ENCODE data around the gene LASP1. TPM values are rescaled to one million over a fixed set of nuclear protein-coding genes. Genes with fewer than 3 reads are reported as not detected.

The LASP1 gene
- 100 to 1,000 TPM in 1 of 2 donors, 10 to 100 TPM in 1; 78.8 to 140 TPM for total RNA-seq
- 10 to 100 TPM; 65.5 to 85.1 TPM for polyA plus RNA-seq
- long read RNA-seq, donor 1, full-length matches to known transcripts = 69 of 99 reads
- long read RNA-seq, donor 1, partial matches to known transcripts = 30 of 99 reads
- long read RNA-seq, donor 1, other reads (novel, unspliced or antisense) = 0 of 99 reads
- long read RNA-seq, donor 2, full-length matches to known transcripts = 30 of 36 reads
- long read RNA-seq, donor 2, partial matches to known transcripts = 6 of 36 reads
- long read RNA-seq, donor 2, other reads (novel, unspliced or antisense) = 0 of 36 reads
- long read RNA-seq, donor 3, full-length matches to known transcripts = 27 of 40 reads
- long read RNA-seq, donor 3, partial matches to known transcripts = 13 of 40 reads
- long read RNA-seq, donor 3, other reads (novel, unspliced or antisense) = 0 of 40 reads
- long read RNA-seq, donor 4, full-length matches to known transcripts = 25 of 37 reads
- long read RNA-seq, donor 4, partial matches to known transcripts = 12 of 37 reads
- long read RNA-seq, donor 4, other reads (novel, unspliced or antisense) = 0 of 37 reads
- long read RNA-seq, donor 5, full-length matches to known transcripts = 46 of 57 reads
- long read RNA-seq, donor 5, partial matches to known transcripts = 11 of 57 reads
- long read RNA-seq, donor 5, other reads (novel, unspliced or antisense) = 0 of 57 reads

DNA sequence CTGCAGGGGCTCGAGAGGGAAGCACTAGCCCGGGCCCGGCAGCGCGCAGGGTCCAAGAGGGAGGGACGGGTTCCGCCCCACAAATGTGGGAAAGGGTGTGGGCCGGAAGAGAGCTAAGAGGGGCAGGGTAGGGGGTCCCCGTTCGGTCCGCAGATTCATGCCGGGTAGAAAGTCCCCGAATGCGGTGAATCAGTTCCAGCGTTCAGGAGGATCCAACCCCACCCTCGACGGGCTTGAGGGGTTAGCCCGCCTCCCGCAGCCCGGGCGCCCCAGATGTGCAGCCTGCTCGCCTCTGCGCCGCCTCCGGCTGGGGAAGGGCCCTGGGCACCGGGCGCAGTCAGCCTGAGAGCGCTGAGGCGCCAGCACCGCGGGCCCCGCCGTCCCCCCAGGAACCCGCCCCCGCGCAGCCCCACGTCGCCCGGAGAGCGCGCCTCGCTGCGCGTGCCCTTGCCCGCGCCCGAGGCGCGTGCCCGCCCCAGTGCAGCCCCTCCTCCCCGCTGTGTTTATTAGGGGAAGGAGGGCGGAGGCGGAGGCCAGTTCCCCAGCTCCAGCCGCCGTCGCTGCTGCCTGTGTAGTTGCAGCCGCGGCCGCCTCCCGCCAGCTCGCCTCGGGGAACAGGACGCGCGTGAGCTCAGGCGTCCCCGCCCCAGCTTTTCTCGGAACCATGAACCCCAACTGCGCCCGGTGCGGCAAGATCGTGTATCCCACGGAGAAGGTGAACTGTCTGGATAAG, at the start of gene LASP1:
Gene LASP1 (plus strand): TSS at position 533 of the 733 bp plus-strand sequence. CDS start 132 bp downstream, at position 665.
- Histone ChIP-seq H3K27me3 (ENCODE audit: control insufficient read depth in 3 of 3, insufficient read depth in 3 of 3, low read length in 2 of 3) (no peaks in the 10 kb centered on the region), H3K27ac (ENCODE audit: low read depth in 1 of 2, low read length in 1 of 2) (peak within 1 kb of the TSS; percentile 97), H3K9ac (ENCODE audit: insufficient read depth in 1 of 2, low read length in 2 of 2) (peak within 1 kb of the TSS; percentile 59 to 90), H3K36me3 (ENCODE audit: control insufficient read depth in 4 of 4, insufficient read depth in 4 of 4, low read length in 4 of 4) (peaks cover 0 to 1% (median 0%) of the 10 kb centered on the region in 4 donors), H3K4me1 (ENCODE audit: control insufficient read depth in 5 of 5, insufficient read depth in 5 of 5, low read length in 5 of 5) (peaks cover 13 to 50% (median 27%) of the 10 kb centered on the region in 5 donors), H3K4me3 (peak within 1 kb of the TSS; percentile 93), H3K9me3 (ENCODE audit: control insufficient read depth in 4 of 4, insufficient read depth in 3 of 4, low read length in 3 of 4) (no peaks in the 10 kb centered on the region)
- 0% methylated on average over 65 to 73 of the region's 73 CpGs for WGBS, 2 donors
- DNase-seq = peak; percentile 93 to 97 (median 94)
- ATAC-seq (ENCODE audit: insufficient read depth, low FRiP score) = peak; percentile 85
- TF ChIP-seq CTCF (IDR thresholded peaks at IDR 0.05; ENCODE audit: control extremely low read depth, extremely low read depth) = no peak

DNA sequence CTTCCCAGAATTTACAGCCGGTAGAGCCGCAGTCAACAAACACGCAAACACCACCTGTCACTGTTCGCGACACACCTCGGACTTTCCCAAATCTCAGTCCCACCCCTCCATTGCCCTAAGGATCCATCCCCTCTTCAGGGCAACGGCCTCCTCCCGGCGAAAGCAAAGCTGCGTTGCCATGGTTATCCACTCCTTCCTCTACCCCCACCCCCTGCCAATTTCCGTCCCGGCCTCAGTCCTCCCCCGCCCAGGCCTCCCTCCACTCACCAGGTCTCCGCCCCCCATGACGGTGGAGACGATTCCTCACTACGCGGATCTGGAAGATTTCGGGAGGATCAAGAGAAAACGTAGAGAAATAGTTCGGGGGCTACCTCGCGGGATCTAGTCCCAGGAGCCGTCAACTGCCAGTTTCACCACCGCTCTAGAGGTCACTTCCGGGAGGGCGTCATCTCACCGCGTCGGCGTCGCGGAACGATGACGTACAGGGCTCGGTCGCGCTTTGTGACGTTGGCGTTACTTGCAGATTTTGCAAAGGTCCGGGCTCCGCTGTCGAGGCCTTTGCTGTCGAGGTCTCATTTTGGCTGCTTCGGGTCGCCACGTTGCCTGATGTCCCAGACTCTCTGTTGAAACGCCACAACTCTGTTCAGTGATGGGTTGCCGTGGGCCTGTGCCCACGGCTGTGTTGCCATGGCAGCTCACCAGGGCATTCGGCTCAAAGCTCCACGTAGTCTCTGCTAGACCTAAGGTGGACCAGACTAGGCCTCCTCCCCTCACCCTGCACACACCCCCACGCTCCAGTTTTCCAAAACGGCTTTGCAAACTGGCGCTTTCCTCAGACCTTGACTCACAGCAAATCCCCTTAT, 44.7 kb upstream of the LASP1 start, which contains the start of gene CWC25:
Gene CWC25 (minus strand): TSS at position 423 of the 863 bp plus-strand sequence. CDS start 138 bp downstream, at position 285.
- no peaks in the 10 kb centered on the region for H3K9me3 ChIP-seq (ENCODE audit: control insufficient read depth in 4 of 4, insufficient read depth in 3 of 4, low read length in 3 of 4)
- H3K27ac ChIP-seq (ENCODE audit: low read depth in 1 of 2, low read length in 1 of 2) = peak within 1 kb of the TSS; percentile 98 to 99
- ATAC-seq (ENCODE audit: insufficient read depth, low FRiP score) = peak; percentile 81
- H3K4me3 ChIP-seq = peak within 1 kb of the TSS; percentile 80
- H3K9ac ChIP-seq (ENCODE audit: insufficient read depth in 1 of 2, low read length in 2 of 2) = peak within 1 kb of the TSS; percentile 98
- H3K36me3 ChIP-seq (ENCODE audit: control insufficient read depth in 4 of 4, insufficient read depth in 4 of 4, low read length in 4 of 4) = peaks cover 5 to 12% (median 8%) of the 10 kb centered on the region in 4 donors
- TF ChIP-seq CTCF (IDR thresholded peaks at IDR 0.05; ENCODE audit: control extremely low read depth, extremely low read depth) = no peak
- peak; percentile 97 to 98 (median 98) for DNase-seq
- WGBS, 2 donors = 1% methylated on average over 55 of the region's 55 CpGs
- peaks cover 0 to 13% (median 4%) of the 10 kb centered on the region in 5 donors for H3K4me1 ChIP-seq (ENCODE audit: control insufficient read depth in 5 of 5, insufficient read depth in 5 of 5, low read length in 5 of 5)
- no peaks in the 10 kb centered on the region for H3K27me3 ChIP-seq (ENCODE audit: control insufficient read depth in 3 of 3, insufficient read depth in 3 of 3, low read length in 2 of 3)

- 93 to 96% methylated on average over 17 of the region's 17 CpGs for WGBS, 2 donors
- H3K36me3 ChIP-seq (ENCODE audit: control insufficient read depth in 4 of 4, insufficient read depth in 4 of 4, low read length in 4 of 4) = peaks cover under 1 to 6% (median under 1%) of the 10 kb centered on the region in 4 donors
- H3K9ac ChIP-seq (ENCODE audit: insufficient read depth in 1 of 2, low read length in 2 of 2) = peak overlapping the region; percentile 98
- no peaks in the 10 kb centered on the region for H3K9me3 ChIP-seq (ENCODE audit: control insufficient read depth in 4 of 4, insufficient read depth in 3 of 4, low read length in 3 of 4)
- H3K27me3 ChIP-seq (ENCODE audit: control insufficient read depth in 3 of 3, insufficient read depth in 3 of 3, low read length in 2 of 3) = no peaks in the 10 kb centered on the region
- peaks cover 0 to 13% (median 4%) of the 10 kb centered on the region in 5 donors for H3K4me1 ChIP-seq (ENCODE audit: control insufficient read depth in 5 of 5, insufficient read depth in 5 of 5, low read length in 5 of 5)
- TF ChIP-seq CTCF (IDR thresholded peaks at IDR 0.05; ENCODE audit: control extremely low read depth, extremely low read depth) = no peak
- peak overlapping the region; percentile 98 to 99 for H3K27ac ChIP-seq (ENCODE audit: low read depth in 1 of 2, low read length in 1 of 2)
- peak overlapping the region; percentile 57 for H3K4me3 ChIP-seq
- peak in 1 of 3 donors; percentile 10 for DNase-seq
- no peak for ATAC-seq (ENCODE audit: insufficient read depth, low FRiP score)
These were observed 44.1 kb upstream of the LASP1 start for GRCh38 chr17:38825762-38826247.

All from lung (tissue), 16 donors.